Activated CD4-positive, alpha-beta T cell treated with anti-CD3 and anti-CD28 coated beads for 36 hours (primary cell): ENCODE results near the gene VKORC1L1. TPM values are rescaled to one million over a fixed set of nuclear protein-coding genes. Genes with fewer than 3 reads are reported as not detected.
"Not testable (repeated sequence)": the region's sequence is repeated elsewhere in the genome, so short reads cannot be mapped to it uniquely, and the experiment has no call there.

Experiments used
- ATAC-seq: fragments of 200-7000 bp; cut with Tn5 transposase; one replicate; pipeline ENCODE4 v1.10.0; 2021; ENCODE audit warnings: mild to moderate bottlenecking, moderate library complexity
- CTCF ChIA-PET: fragments of 350-600 bp; sonication (Branson Sonifier 250); formaldehyde crosslinking; loops from one replicate; lab custom pipeline; 2021; ENCODE audit warnings: antibody characterized with exemption; lab: Charles Lee
- POLR2A ChIA-PET: fragments of 350-600 bp; sonication (Branson Sonifier 250); formaldehyde crosslinking; loops from one replicate; lab custom pipeline; 2021; ENCODE audit warnings: antibody characterized with exemption, inconsistent platforms; lab: Charles Lee
- DNase-seq: peaks from one replicate; pipeline ENCODE4 v3.0.0-alpha.2; 2020
- H3K27ac Mint-ChIP-seq: one replicate; pipeline ENCODE4 v1.8.0; 2021; ENCODE audit warnings: mixed read lengths
- H3K27me3 Mint-ChIP-seq: one replicate; pipeline ENCODE4 v1.8.0; 2021; ENCODE audit warnings: mixed read lengths
- H3K36me3 Mint-ChIP-seq: one replicate; pipeline ENCODE4 v1.8.0; 2021; ENCODE audit warnings: low read depth, mixed read lengths
- H3K4me1 Mint-ChIP-seq: one replicate; pipeline ENCODE4 v1.8.0; 2021; ENCODE audit warnings: mixed read lengths
- H3K4me3 Mint-ChIP-seq: one replicate; pipeline ENCODE4 v1.8.0; 2021; ENCODE audit warnings: mild to moderate bottlenecking, moderate library complexity, mixed read lengths
- H3K9me3 Mint-ChIP-seq: one replicate; pipeline ENCODE4 v1.8.0; 2021; ENCODE audit warnings: low read depth, mixed read lengths
- intact Hi-C, 2 experiments: fragments of 100-400 bp; cut with DNase I in 1 of 2; cut with micrococcal nuclease in 1 of 2; formaldehyde crosslinking; loops; one replicate each; pipeline versions ENCODE4 v1.14.2 to v1.15.1; 2022 to 2024; cut with DNase I, micrococcal nuclease
- total RNA-seq, 2 experiments: library from RNA; stranded (reverse); gene quantifications; one replicate each; pipeline ENCODE4 v1.2.3, GENCODE V29; 2021

VKORC1L1 gene
- total RNA-seq, 2 experiments from 2014 or later = 16.5 to 17.6 TPM

- no peak for ATAC-seq
- Mint-ChIP-seq H3K27me3 (no peaks in the 10 kb centered on the region), H3K4me3 (no peak overlapping the region), H3K9me3 (no peaks in the 10 kb centered on the region), H3K4me1 (no peaks in the 10 kb centered on the region), H3K36me3 (no peaks in the 10 kb centered on the region), H3K27ac (no peak overlapping the region)
- ChIA-PET CTCF (no interaction called here), POLR2A (no interaction called here)
- intact Hi-C loops = no loop called here
- DNase-seq = no peak
Observed at GRCh38 chr7:65946904-65947303, 74.0 kb downstream of the VKORC1L1 start.

GRCh38 chr7:65951837-65952578 lies 79.1 kb downstream of the VKORC1L1 start:
- POLR2A ChIA-PET = no interaction called here
- Mint-ChIP-seq H3K36me3 (peaks cover 9% of the 10 kb centered on the region), H3K9me3 (no peaks in the 10 kb centered on the region), H3K4me1 (no peaks in the 10 kb centered on the region), H3K27ac (no peak overlapping the region), H3K4me3 (no peak overlapping the region), H3K27me3 (no peaks in the 10 kb centered on the region)
- DNase-seq (no peak), ATAC-seq (no peak)
- CTCF ChIA-PET = no interaction called here
- intact Hi-C loops = no loop called here

GRCh38 chr7:65953001-65953720 lies 80.3 kb downstream of the VKORC1L1 start:
- POLR2A ChIA-PET = no interaction called here
- Mint-ChIP-seq H3K4me3 (no peak overlapping the region), H3K36me3 (peaks cover 10% of the 10 kb centered on the region)

GRCh38 chr7:65953890-65954450 lies 81.1 kb downstream of the VKORC1L1 start:
- no peaks in the 10 kb centered on the region for H3K9me3 Mint-ChIP-seq
- H3K27me3 Mint-ChIP-seq = no peaks in the 10 kb centered on the region
- CTCF ChIA-PET = interaction anchor here (0.5 to 0.7 kb wide), 2 partner anchors 49 to 1086 kb away, joined by 3 read pairs; no protein-coding TSS in a partner anchor
- intact Hi-C loops = no loop called here
- H3K27ac Mint-ChIP-seq = no peak overlapping the region
- peaks cover 16% of the 10 kb centered on the region for H3K36me3 Mint-ChIP-seq
- POLR2A ChIA-PET = no interaction called here
- no peak for DNase-seq
- no peak for ATAC-seq
- H3K4me1 Mint-ChIP-seq = no peaks in the 10 kb centered on the region
- no peak overlapping the region for H3K4me3 Mint-ChIP-seq

More at GRCh38 chr7:65953001-65953720, 80.3 kb downstream of the VKORC1L1 start:
- no peak for ATAC-seq
- peak overlapping the region; percentile 63 for H3K27ac Mint-ChIP-seq
- CTCF ChIA-PET = interaction anchor here (0.5 kb wide), 1 partner anchor 49 kb away, joined by 3 read pairs; no protein-coding TSS in a partner anchor
- no peak for DNase-seq
- H3K4me1 Mint-ChIP-seq = no peaks in the 10 kb centered on the region
- H3K9me3 Mint-ChIP-seq = no peaks in the 10 kb centered on the region
- intact Hi-C loops = no loop called here
- H3K27me3 Mint-ChIP-seq = no peaks in the 10 kb centered on the region

- no peak for DNase-seq
- Mint-ChIP-seq H3K4me3 (no peak overlapping the region), H3K36me3 (peaks cover 30% of the 10 kb centered on the region), H3K27ac (no peak overlapping the region), H3K27me3 (no peaks in the 10 kb centered on the region), H3K9me3 (no peaks in the 10 kb centered on the region), H3K4me1 (no peaks in the 10 kb centered on the region)
- CTCF ChIA-PET = no interaction called here
- intact Hi-C loops = no loop called here
- POLR2A ChIA-PET = no interaction called here
- ATAC-seq = no peak
Observed at GRCh38 chr7:65955718-65956117, 82.8 kb downstream of the VKORC1L1 start.

GRCh38 chr7:65960351-65961074 lies 87.6 kb downstream of the VKORC1L1 start:
- no peak for ATAC-seq
- H3K9me3 Mint-ChIP-seq = no peaks in the 10 kb centered on the region
- no peaks in the 10 kb centered on the region for H3K4me1 Mint-ChIP-seq
- H3K27me3 Mint-ChIP-seq = no peaks in the 10 kb centered on the region
- ChIA-PET POLR2A (no interaction called here), CTCF (no interaction called here)
- peaks cover 51% of the 10 kb centered on the region for H3K36me3 Mint-ChIP-seq
- no peak overlapping the region for H3K4me3 Mint-ChIP-seq
- H3K27ac Mint-ChIP-seq = no peak overlapping the region
- no peak for DNase-seq
- intact Hi-C loops = loop anchor here in 1 of 2 experiments (2.0 kb wide), 1 partner anchor 20 kb away; no protein-coding TSS in a partner anchor

GRCh38 chr7:65962033-65962432 lies 89.2 kb downstream of the VKORC1L1 start:
- DNase-seq (no peak), ATAC-seq (no peak)
- intact Hi-C loops = no loop called here
- peaks cover 58% of the 10 kb centered on the region for H3K36me3 Mint-ChIP-seq
- POLR2A ChIA-PET = no interaction called here
- H3K9me3 Mint-ChIP-seq = no peaks in the 10 kb centered on the region
- no peak overlapping the region for H3K4me3 Mint-ChIP-seq
- H3K27me3 Mint-ChIP-seq = no peaks in the 10 kb centered on the region
- no peak overlapping the region for H3K27ac Mint-ChIP-seq
- CTCF ChIA-PET = no interaction called here
- H3K4me1 Mint-ChIP-seq = no peaks in the 10 kb centered on the region

GRCh38 chr7:65964671-65965070 lies 91.8 kb downstream of the VKORC1L1 start:
- H3K27ac Mint-ChIP-seq, H3K9me3 Mint-ChIP-seq, H3K27me3 Mint-ChIP-seq, H3K4me1 Mint-ChIP-seq, CTCF ChIA-PET, intact Hi-C loops, DNase-seq, ATAC-seq, H3K4me3 Mint-ChIP-seq: not testable (repeated sequence)
- POLR2A ChIA-PET = interaction anchor here (0.6 kb wide), 1 partner anchor 151 kb away, joined by 7 read pairs; no protein-coding TSS in a partner anchor
- peaks cover 61% of the 10 kb centered on the region for H3K36me3 Mint-ChIP-seq

- no peak for ATAC-seq
- H3K27me3 Mint-ChIP-seq = no peaks in the 10 kb centered on the region
- H3K9me3 Mint-ChIP-seq = no peaks in the 10 kb centered on the region
- H3K27ac Mint-ChIP-seq = peak overlapping the region; percentile 37
- intact Hi-C loops = no loop called here
- POLR2A ChIA-PET = no interaction called here
- H3K36me3 Mint-ChIP-seq = peaks cover 57% of the 10 kb centered on the region
- H3K4me3 Mint-ChIP-seq = no peak overlapping the region
- H3K4me1 Mint-ChIP-seq = no peaks in the 10 kb centered on the region
- CTCF ChIA-PET = no interaction called here
- no peak for DNase-seq
Observed at GRCh38 chr7:65966146-65966545, 93.3 kb downstream of the VKORC1L1 start.

GRCh38 chr7:65967361-65968155 lies 94.7 kb downstream of the VKORC1L1 start:
- no peaks in the 10 kb centered on the region for H3K4me1 Mint-ChIP-seq
- ATAC-seq = no peak
- ChIA-PET POLR2A (interaction anchor here (0.6 kb wide), 1 partner anchor 1335 kb away, joined by 4 read pairs; no protein-coding TSS in a partner anchor), CTCF (no interaction called here)
- H3K9me3 Mint-ChIP-seq = no peaks in the 10 kb centered on the region
- H3K27me3 Mint-ChIP-seq = no peaks in the 10 kb centered on the region
- H3K27ac Mint-ChIP-seq = peak overlapping the region; percentile 31
- no peak for DNase-seq
- intact Hi-C loops = no loop called here
- no peak overlapping the region for H3K4me3 Mint-ChIP-seq
- H3K36me3 Mint-ChIP-seq = peaks cover 61% of the 10 kb centered on the region
